ENCODE measurements around the gene LRRC51.
A peak's percentile ranks its signal among the peaks of the same experiment; 100 is the strongest.

Gene LRRC51

GRCh38 chr11:72075109-72075508 is 5.5 kb upstream of the LRRC51 start:
- H3K4me1 ChIP-seq (ENCODE audit: insufficient read depth, low read length) = peaks cover 15% of the 10 kb centered on the region; the same call in 1 of the 2 replicates

GRCh38 chr11:72075756-72076155 is 4.9 kb upstream of the LRRC51 start:
- H3K4me3 ChIP-seq (ENCODE audit: low read length) = no peak overlapping the region
- no peak overlapping the region; the same call in 1 of the 2 replicates for H3K9ac ChIP-seq (ENCODE audit: low read depth, low read length)
- H3K4me1 ChIP-seq (ENCODE audit: insufficient read depth, low read length) = peaks cover 14% of the 10 kb centered on the region; the same call in 1 of the 2 replicates
- H3K27ac ChIP-seq (ENCODE audit: low read length) = no peak overlapping the region
- peaks cover 5% of the 10 kb centered on the region; the same call in 1 of the 2 replicates for H3K36me3 ChIP-seq (ENCODE audit: insufficient read depth, low read depth, low read length)
- H3K9me3 ChIP-seq (ENCODE audit: insufficient read depth, low read depth, low read length) = no peaks in the 10 kb centered on the region
- no peaks in the 10 kb centered on the region for H3K27me3 ChIP-seq (ENCODE audit: insufficient read depth, low read length)

More at GRCh38 chr11:72075109-72075508, 5.5 kb upstream of the LRRC51 start:
- peaks cover 5% of the 10 kb centered on the region; the same call in 1 of the 2 replicates for H3K36me3 ChIP-seq (ENCODE audit: insufficient read depth, low read depth, low read length)
- H3K9ac ChIP-seq (ENCODE audit: low read depth, low read length) = peak overlapping the region; percentile 10; the same call in 1 of the 2 replicates
- H3K27me3 ChIP-seq (ENCODE audit: insufficient read depth, low read length) = no peaks in the 10 kb centered on the region
- H3K4me3 ChIP-seq (ENCODE audit: low read length) = no peak overlapping the region
- peak overlapping the region; percentile 40 for H3K27ac ChIP-seq (ENCODE audit: low read length)
- H3K9me3 ChIP-seq (ENCODE audit: insufficient read depth, low read depth, low read length) = no peaks in the 10 kb centered on the region

- H3K4me1 ChIP-seq (ENCODE audit: insufficient read depth, low read length) = peaks cover 5% of the 10 kb centered on the region
- peak overlapping the region; percentile 95 for H3K4me3 ChIP-seq (ENCODE audit: low read length)
- H3K9ac ChIP-seq (ENCODE audit: low read depth, low read length) = peak overlapping the region; percentile 7; the same call in 1 of the 2 replicates
- H3K36me3 ChIP-seq (ENCODE audit: insufficient read depth, low read depth, low read length) = peaks cover 5% of the 10 kb centered on the region; the same call in 1 of the 2 replicates
- H3K27ac ChIP-seq (ENCODE audit: low read length) = no peak overlapping the region
- no peaks in the 10 kb centered on the region for H3K27me3 ChIP-seq (ENCODE audit: insufficient read depth, low read length)
- no peaks in the 10 kb centered on the region for H3K9me3 ChIP-seq (ENCODE audit: insufficient read depth, low read depth, low read length)
Observed at GRCh38 chr11:72078477-72078876, 2.2 kb upstream of the LRRC51 start.

DNA sequence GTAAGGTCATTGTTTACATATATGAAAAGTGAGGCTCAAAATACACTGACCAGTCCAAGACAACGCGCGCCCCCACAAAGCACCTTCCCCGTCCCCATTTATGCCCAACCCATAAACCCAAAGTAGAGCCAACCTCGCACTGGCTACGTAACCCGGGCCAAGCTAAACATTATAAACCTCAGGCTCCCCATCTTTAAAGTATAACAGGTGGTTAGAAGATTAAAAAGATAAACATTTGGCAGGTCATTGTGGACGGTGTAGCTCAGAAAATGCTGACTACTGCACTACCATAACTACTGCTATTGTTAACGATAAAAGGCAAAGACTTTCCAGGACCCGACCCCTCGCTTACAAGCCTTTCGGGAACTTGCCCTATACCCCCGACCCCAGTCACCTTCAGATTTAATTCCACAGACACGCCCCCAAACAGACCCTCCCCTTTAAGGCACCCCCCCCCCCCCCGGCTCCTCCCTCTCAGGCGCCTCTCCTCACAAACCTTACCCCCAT is 778 bp upstream of the LRRC51 start:
- no peaks in the 10 kb centered on the region for H3K27me3 ChIP-seq (ENCODE audit: insufficient read depth, low read length)
- H3K9ac ChIP-seq (ENCODE audit: low read depth, low read length) = peak overlapping the region; percentile 89
- peaks cover 5% of the 10 kb centered on the region for H3K4me1 ChIP-seq (ENCODE audit: insufficient read depth, low read length)
- H3K36me3 ChIP-seq (ENCODE audit: insufficient read depth, low read depth, low read length) = peaks cover 5% of the 10 kb centered on the region; the same call in 1 of the 2 replicates
- peak overlapping the region; percentile 95 for H3K4me3 ChIP-seq (ENCODE audit: low read length)
- no peak overlapping the region for H3K27ac ChIP-seq (ENCODE audit: low read length)
- no peaks in the 10 kb centered on the region for H3K9me3 ChIP-seq (ENCODE audit: insufficient read depth, low read depth, low read length)

GRCh38 chr11:72081184-72081644 is 564 bp downstream of the LRRC51 start:
- peak overlapping the region; percentile 92; the same call in 1 of the 2 replicates for H3K9ac ChIP-seq (ENCODE audit: low read depth, low read length)
- H3K27ac ChIP-seq (ENCODE audit: low read length) = peak overlapping the region; percentile 92
- peak overlapping the region; percentile 82 for H3K4me3 ChIP-seq (ENCODE audit: low read length)
- H3K27me3 ChIP-seq (ENCODE audit: insufficient read depth, low read length) = no peaks in the 10 kb centered on the region
- no peaks in the 10 kb centered on the region for H3K9me3 ChIP-seq (ENCODE audit: insufficient read depth, low read depth, low read length)
- H3K4me1 ChIP-seq (ENCODE audit: insufficient read depth, low read length) = peaks cover 5% of the 10 kb centered on the region
- H3K36me3 ChIP-seq (ENCODE audit: insufficient read depth, low read depth, low read length) = no peaks in the 10 kb centered on the region

GRCh38 chr11:72081821-72082453 is 1.3 kb downstream of the LRRC51 start:
- Histone ChIP-seq H3K27me3 (ENCODE audit: insufficient read depth, low read length) (no peaks in the 10 kb centered on the region), H3K9ac (ENCODE audit: low read depth, low read length) (peak overlapping the region; percentile 92; the same call in 1 of the 2 replicates), H3K4me1 (ENCODE audit: insufficient read depth, low read length) (peaks cover 5% of the 10 kb centered on the region), H3K27ac (ENCODE audit: low read length) (peak overlapping the region; percentile 92), H3K4me3 (ENCODE audit: low read length) (no peak overlapping the region), H3K36me3 (ENCODE audit: insufficient read depth, low read depth, low read length) (no peaks in the 10 kb centered on the region), H3K9me3 (ENCODE audit: insufficient read depth, low read depth, low read length) (no peaks in the 10 kb centered on the region)

- Histone ChIP-seq H3K9ac (ENCODE audit: low read depth, low read length) (no peak overlapping the region), H3K27me3 (ENCODE audit: insufficient read depth, low read length) (no peaks in the 10 kb centered on the region), H3K27ac (ENCODE audit: low read length) (no peak overlapping the region), H3K36me3 (ENCODE audit: insufficient read depth, low read depth, low read length) (no peaks in the 10 kb centered on the region), H3K4me3 (ENCODE audit: low read length) (no peak overlapping the region), H3K9me3 (ENCODE audit: insufficient read depth, low read depth, low read length) (no peaks in the 10 kb centered on the region), H3K4me1 (ENCODE audit: insufficient read depth, low read length) (peaks cover 5% of the 10 kb centered on the region)
Observed at GRCh38 chr11:72083414-72083813, 2.8 kb downstream of the LRRC51 start.

- Histone ChIP-seq H3K4me3 (ENCODE audit: low read length) (no peak overlapping the region), H3K4me1 (ENCODE audit: insufficient read depth, low read length) (peaks cover 5% of the 10 kb centered on the region), H3K9ac (ENCODE audit: low read depth, low read length) (no peak overlapping the region), H3K27ac (ENCODE audit: low read length) (no peak overlapping the region), H3K36me3 (ENCODE audit: insufficient read depth, low read depth, low read length) (no peaks in the 10 kb centered on the region), H3K9me3 (ENCODE audit: insufficient read depth, low read depth, low read length) (no peaks in the 10 kb centered on the region), H3K27me3 (ENCODE audit: insufficient read depth, low read length) (no peaks in the 10 kb centered on the region)
Observed at GRCh38 chr11:72084076-72084475, 3.4 kb downstream of the LRRC51 start.

DNA sequence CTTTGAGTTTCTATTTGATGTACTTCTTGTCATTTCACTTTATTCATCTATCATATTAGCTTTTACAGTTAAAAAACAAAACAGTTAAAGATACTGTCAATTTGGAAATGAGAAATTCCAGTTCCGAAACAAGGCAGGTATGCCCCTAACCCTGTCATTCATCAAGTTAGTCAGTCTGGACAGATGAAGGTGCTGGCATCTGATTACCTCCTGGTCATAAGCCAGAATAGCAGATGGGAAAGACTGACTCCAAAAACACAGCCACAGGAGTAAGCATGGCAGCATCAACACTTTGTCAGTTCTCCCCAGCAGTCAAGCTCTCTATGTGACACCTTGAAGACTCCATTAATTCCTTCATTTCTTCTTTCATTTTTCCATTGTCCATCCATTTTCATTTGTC is 4.3 kb downstream of the LRRC51 start:
- H3K4me3 ChIP-seq (ENCODE audit: low read length) = no peak overlapping the region
- no peak overlapping the region for H3K9ac ChIP-seq (ENCODE audit: low read depth, low read length)
- no peaks in the 10 kb centered on the region for H3K9me3 ChIP-seq (ENCODE audit: insufficient read depth, low read depth, low read length)
- H3K27me3 ChIP-seq (ENCODE audit: insufficient read depth, low read length) = no peaks in the 10 kb centered on the region
- H3K27ac ChIP-seq (ENCODE audit: low read length) = no peak overlapping the region
- H3K4me1 ChIP-seq (ENCODE audit: insufficient read depth, low read length) = peaks cover 5% of the 10 kb centered on the region
- H3K36me3 ChIP-seq (ENCODE audit: insufficient read depth, low read depth, low read length) = peaks cover 4% of the 10 kb centered on the region; the same call in 1 of the 2 replicates

DNA sequence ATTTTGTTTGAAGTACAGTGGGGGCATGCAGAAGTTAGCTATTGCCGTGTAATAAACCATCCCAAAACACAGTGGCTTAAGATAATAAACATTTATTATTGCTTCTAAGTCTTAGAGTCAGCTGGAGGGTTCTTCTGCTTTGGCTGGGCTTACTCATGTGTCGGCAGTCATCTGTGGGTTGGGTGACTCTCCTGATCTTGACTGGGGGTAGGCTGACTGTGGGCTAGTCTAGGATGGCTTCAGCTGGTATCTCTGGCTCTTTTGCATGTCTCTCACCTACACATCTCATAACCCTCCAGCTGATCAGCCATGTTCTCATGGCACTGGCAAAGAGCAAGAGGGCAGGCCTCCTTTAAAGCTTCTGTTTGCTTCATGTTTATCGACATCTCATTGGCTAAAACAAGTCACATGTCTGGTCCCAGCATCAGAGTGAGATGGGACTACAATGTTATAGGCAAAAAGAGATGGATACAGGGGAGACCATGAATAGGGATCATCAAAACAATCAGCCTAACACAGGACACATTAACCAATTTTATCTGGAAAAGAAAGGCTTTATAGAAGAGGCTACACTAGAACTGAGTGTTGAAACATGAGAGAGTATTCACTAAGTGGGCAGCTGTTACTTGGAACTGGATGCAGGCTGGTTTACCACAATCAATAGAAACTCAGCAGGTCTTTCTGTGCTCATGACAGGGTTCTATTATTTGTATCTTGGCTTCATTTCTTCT is 5.1 kb downstream of the LRRC51 start:
- Histone ChIP-seq H3K4me3 (ENCODE audit: low read length) (no peak overlapping the region), H3K27me3 (ENCODE audit: insufficient read depth, low read length) (no peaks in the 10 kb centered on the region), H3K9me3 (ENCODE audit: insufficient read depth, low read depth, low read length) (no peaks in the 10 kb centered on the region), H3K27ac (ENCODE audit: low read length) (no peak overlapping the region), H3K9ac (ENCODE audit: low read depth, low read length) (no peak overlapping the region), H3K36me3 (ENCODE audit: insufficient read depth, low read depth, low read length) (peaks cover 11% of the 10 kb centered on the region), H3K4me1 (ENCODE audit: insufficient read depth, low read length) (peaks cover 5% of the 10 kb centered on the region)

- Histone ChIP-seq H3K27ac (ENCODE audit: low read length) (no peak overlapping the region), H3K27me3 (ENCODE audit: insufficient read depth, low read length) (no peaks in the 10 kb centered on the region), H3K9ac (ENCODE audit: low read depth, low read length) (no peak overlapping the region), H3K36me3 (ENCODE audit: insufficient read depth, low read depth, low read length) (peaks cover 13% of the 10 kb centered on the region), H3K4me1 (ENCODE audit: insufficient read depth, low read length) (no peaks in the 10 kb centered on the region), H3K4me3 (ENCODE audit: low read length) (no peak overlapping the region), H3K9me3 (ENCODE audit: insufficient read depth, low read depth, low read length) (no peaks in the 10 kb centered on the region)
Observed at GRCh38 chr11:72088076-72088808, 7.6 kb downstream of the LRRC51 start.

All from iPS-20b (cell line).